Measurements from ENCODE around the gene ARSI.

GRCh38 chr5:150278046-150278730 lies 24.5 kb downstream of the ARSI start:
- TF ChIP-seq CTCF (conservative IDR thresholded peaks at IDR 0.05; ENCODE audit: low read depth, low read length), result no peak
- no peak for TF ChIP-seq EZH2phosphoT487 (IDR thresholded peaks at IDR 0.05; ENCODE audit: borderline replicate concordance, low read length)
- TF ChIP-seq EZH2 (IDR thresholded peaks at IDR 0.05; ENCODE audit: low read length, unreplicated experiment), result no peak

All from PC-3 (cell line).